Cardiac fibroblast (primary cell): Measurements from ENCODE around the gene RNU1-4.
A peak's percentile ranks its signal among the peaks of the same experiment; 100 is the strongest.
"Not testable (repeated sequence)": the region's sequence is repeated elsewhere in the genome, so short reads cannot be mapped to it uniquely, and the experiment has no call there.

Source experiments
- DNase-seq, 2 donors: peaks; one replicate each; pipeline versions ENCODE4 v3.0.0 to v3.0.0-alpha.2; 2010; ENCODE audit warnings: low read depth in 2 of 2
- H3K4me3 ChIP-seq, 2 donors: replicated peaks in 1 of 2; 1 replicate in 1 of 2; 2 replicates in 1 of 2; pipeline ENCODE4 v1.5.1; 2011; ENCODE audit warnings: low read depth in 2 of 2, low read length in 2 of 2, mild to moderate bottlenecking in 2 of 2, moderate library complexity in 1 of 2
- TF ChIP-seq, protein P1 (sequence below): IDR thresholded peaks from one replicate; pipeline ENCODE4 v1.5.1; 2011; ENCODE audit warnings: low read depth, mild to moderate bottlenecking, low read length, inconsistent platforms

The RNU1-4 gene

DNA sequence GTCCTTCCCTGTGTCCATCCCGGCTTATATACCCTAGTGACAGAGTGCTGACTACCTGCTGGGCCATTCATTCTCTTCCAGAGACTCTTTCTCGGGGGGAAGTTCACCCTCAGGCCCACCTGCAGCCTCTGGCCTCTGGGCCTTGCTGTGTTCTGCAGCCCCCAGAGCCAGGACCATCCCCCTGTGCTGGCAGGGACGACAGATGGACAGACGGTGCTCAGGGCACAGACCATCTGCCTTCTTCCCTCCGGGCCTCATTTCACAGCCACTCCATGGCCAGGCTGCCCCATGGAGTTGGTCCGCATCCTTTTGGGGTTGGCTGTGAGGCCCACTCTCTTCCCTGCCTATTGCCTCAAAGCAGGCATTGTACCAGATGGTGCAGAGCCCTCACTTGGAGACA is 34.0 kb upstream of the RNU1-4 start:
- DNase-seq, H3K4me3 ChIP-seq: not testable (repeated sequence)

DNA sequence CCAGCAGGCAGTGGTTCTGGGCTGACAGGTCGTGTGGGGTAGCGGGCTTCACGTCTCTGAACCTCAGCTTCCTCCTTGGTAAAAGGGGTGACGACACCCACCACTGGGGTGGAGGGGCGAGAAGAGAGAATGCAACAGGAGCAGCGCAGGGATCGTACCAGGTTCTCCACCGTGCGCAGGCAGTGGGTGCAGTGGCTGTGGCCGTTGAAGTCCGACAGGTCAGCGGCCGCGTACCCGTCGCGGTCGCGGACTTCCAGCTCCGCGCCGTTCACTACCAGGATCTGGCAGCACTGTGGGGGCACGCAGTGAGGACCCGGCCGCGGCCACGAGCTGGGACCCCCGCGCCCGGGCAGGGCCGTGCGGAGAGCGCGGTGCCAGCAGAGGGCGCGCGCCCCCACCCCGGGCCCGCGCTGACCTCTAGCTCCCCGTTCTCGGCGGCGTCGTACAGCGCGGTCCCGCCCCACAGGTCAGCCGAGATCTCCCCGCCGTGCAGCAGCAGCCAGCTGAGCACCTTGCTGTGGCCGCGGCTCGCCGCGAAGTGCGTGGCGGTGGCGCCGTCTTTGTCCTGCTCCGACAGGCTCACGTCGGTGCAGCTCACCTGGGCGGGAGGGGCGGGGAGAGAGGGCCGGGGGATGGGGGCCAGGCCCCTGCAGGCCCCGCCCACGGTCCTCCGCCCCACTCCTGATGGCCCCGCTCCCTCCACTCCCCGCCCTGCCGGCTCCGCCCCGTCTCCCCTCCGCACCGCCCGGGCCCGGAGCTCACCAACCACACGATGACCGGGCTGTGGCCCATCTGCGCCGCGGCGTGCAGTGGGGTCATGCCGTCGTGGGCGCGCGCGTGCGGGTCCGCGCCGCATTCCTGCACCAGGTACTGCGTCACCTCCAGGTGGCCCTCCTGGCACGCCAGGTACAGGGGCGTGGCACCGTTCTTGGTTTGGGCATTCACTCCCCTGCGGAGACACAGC is 32.9 kb upstream of the RNU1-4 start:
- not testable (repeated sequence) for DNase-seq, H3K4me3 ChIP-seq

DNA sequence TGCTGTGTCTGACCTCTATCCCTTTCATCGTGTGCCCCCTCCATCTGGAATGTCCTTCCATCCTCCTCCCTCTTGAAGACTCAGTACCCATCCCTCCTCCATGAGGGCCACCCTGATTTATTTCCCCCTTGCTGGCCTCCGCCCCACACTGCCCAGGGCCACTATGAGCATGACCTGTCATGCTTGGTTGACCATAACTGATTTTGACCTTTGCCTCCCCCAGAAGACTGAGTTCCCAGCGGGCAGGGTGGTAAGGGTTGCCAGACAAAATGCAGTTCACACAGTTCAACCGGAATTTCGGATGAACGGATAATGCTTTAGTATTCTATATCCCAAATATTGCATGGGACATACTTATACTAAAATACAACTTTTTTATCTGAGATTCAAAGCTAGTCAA is 31.6 kb upstream of the RNU1-4 start:
- DNase-seq, H3K4me3 ChIP-seq: not testable (repeated sequence)

DNA sequence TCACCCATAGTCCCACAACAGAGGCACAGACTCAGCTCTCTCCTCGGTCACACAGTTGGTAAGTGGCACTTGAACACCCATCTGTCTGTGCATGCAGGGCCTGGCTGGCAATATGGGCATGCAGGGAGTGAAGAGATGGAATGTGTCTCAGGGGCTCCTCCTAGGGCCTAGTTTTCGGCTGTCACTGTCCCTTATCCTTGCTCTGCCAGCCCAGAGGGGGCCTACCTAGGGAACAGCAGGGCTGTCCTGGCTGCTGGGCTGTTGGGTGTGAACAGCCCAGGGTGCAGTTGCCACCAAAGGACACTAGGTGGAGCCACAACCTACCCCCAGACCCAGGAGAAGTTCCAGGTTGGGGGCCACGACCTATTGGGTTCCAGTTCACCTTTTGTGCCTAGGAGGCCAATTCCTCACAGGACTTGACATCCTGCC is 30.6 kb upstream of the RNU1-4 start:
- H3K4me3 ChIP-seq, result not testable (repeated sequence)
- peak in 1 of 2 donors; percentile 28 for DNase-seq
- TF ChIP-seq, protein P1, sequence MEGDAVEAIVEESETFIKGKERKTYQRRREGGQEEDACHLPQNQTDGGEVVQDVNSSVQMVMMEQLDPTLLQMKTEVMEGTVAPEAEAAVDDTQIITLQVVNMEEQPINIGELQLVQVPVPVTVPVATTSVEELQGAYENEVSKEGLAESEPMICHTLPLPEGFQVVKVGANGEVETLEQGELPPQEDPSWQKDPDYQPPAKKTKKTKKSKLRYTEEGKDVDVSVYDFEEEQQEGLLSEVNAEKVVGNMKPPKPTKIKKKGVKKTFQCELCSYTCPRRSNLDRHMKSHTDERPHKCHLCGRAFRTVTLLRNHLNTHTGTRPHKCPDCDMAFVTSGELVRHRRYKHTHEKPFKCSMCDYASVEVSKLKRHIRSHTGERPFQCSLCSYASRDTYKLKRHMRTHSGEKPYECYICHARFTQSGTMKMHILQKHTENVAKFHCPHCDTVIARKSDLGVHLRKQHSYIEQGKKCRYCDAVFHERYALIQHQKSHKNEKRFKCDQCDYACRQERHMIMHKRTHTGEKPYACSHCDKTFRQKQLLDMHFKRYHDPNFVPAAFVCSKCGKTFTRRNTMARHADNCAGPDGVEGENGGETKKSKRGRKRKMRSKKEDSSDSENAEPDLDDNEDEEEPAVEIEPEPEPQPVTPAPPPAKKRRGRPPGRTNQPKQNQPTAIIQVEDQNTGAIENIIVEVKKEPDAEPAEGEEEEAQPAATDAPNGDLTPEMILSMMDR, result peak; percentile 55

DNA sequence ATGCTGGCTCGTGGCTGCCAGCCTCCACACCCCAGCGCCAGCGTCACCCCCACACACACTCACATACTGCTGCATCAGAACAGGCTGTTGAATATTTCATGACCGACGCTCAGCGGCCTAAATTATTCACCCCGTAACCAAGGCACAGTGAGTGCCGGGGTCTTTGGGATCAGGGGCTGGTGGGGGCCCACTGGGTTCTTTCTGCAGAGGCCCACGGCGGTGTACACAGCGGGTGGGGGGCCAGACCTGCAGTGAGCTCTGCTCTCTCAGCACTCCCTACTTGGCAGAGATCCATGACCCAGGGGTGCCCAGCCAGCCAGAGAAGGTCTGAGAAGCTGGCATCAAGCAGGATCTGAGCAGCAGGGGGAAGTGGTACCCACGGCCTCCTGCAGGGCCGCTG is 29.7 kb upstream of the RNU1-4 start:
- H3K4me3 ChIP-seq, DNase-seq: not testable (repeated sequence)

DNA sequence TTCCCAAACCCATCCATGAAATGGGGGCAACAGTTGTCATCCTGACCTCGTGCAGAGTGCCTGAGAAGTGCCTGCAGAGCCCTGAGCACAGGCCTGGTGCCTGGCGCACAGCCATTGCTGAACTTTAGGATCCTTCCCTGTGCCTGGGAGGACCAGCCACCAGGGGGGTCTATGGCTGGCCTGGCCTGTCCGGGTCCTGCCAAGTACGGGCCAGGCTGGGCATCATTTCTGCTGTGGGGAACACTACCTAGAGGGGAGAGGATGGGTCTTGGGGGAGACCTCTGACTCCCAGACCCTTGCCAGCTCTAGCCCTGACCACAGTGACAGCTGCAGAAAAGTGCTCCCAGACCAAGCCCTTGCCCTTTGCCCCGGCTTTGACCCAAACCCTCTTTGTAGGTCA is 28.2 kb upstream of the RNU1-4 start:
- H3K4me3 ChIP-seq, DNase-seq: not testable (repeated sequence)

DNA sequence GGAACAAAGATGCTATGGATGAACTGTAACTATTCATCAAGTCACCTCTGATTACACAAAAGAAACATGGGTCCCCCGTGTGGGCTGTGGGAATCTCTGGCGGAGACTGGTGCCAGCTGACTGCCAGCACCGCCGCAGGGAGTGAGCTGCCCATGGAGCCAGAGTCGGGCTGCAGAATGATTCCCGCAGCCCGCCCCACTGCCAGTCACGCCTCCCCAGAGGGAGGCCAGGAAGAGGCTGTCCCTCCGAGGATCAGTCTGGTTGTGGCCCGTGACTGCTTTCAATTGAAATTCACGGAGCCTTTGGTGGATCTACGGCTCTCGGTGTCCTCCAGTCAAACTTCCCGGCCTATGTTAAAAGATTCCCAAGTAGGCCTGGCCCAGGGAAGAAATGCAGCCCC is 27.7 kb upstream of the RNU1-4 start:
- DNase-seq, H3K4me3 ChIP-seq: not testable (repeated sequence)

DNA sequence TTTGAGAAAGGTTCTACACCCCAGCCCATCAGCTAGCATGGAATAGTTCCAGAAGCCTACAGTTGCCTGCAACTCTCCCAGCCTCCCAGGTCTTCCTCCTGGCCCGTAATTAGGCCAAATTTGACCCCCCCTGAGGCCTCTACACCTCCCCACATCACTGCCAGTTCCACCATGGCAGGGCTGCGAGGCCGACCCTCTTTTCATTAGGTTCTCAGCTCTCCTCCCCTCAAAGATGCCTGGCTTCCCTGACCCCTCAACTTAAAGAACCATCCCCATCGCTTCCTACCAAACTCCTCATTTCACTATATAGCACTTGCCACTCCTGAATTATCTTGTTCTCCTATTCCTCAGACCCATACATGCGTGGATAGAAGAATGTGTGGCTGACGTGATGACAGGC is 27.3 kb upstream of the RNU1-4 start:
- not testable (repeated sequence) for H3K4me3 ChIP-seq, DNase-seq

DNA sequence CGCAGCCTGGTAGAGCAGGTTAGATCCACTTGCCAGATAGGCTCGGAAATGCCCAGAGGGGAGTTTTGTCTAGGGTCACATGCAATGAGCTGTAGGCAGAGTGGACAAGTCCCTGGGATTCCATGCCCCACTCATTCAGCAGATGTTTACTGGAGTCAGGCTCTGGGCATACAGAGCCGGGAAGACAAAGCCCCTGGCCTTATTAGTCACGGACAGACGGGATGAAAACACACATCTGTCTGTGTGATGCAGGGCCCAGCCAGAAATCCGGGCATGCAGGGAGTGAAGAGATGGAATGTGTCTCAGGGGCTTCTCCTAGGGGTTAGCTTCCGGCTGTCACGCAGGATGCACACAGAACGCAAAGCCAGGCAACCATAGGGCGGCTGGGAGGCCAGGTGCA is 26.8 kb upstream of the RNU1-4 start:
- H3K4me3 ChIP-seq, DNase-seq: not testable (repeated sequence)

DNA sequence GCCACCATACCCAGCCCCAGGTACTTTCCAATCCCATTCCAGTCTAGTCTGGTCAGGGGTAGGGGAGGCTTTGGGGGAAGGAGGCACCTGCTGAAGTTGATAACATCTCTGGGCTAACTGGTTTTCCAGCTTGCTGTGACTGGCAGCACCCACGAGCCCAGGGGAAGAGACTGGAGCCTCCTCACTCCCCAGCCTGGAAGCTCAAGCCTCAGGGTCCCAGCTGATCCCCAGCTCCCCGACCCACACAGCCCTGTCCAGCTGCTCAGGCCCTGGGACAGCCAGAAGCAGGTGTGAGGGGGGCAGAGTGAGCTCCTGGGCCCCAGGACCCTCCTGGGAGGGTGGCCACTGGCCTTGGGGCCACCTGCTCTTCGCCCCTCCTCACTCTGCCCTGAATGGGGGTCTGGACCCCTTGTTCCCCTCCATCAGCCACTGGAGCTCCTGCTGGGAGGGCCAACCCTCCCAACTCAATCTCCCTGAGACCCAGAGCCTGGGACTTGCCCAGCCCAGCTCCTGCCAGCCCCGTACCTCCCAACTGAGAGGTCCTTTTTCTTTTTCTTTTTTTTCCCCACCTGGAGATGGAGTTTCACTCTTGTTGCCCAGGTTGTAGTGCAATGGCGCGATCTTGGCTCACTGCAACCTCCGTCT is 23.5 kb upstream of the RNU1-4 start:
- H3K4me3 ChIP-seq, result no peak overlapping the region
- no peak for DNase-seq
- TF ChIP-seq, protein P1, result no peak

DNA sequence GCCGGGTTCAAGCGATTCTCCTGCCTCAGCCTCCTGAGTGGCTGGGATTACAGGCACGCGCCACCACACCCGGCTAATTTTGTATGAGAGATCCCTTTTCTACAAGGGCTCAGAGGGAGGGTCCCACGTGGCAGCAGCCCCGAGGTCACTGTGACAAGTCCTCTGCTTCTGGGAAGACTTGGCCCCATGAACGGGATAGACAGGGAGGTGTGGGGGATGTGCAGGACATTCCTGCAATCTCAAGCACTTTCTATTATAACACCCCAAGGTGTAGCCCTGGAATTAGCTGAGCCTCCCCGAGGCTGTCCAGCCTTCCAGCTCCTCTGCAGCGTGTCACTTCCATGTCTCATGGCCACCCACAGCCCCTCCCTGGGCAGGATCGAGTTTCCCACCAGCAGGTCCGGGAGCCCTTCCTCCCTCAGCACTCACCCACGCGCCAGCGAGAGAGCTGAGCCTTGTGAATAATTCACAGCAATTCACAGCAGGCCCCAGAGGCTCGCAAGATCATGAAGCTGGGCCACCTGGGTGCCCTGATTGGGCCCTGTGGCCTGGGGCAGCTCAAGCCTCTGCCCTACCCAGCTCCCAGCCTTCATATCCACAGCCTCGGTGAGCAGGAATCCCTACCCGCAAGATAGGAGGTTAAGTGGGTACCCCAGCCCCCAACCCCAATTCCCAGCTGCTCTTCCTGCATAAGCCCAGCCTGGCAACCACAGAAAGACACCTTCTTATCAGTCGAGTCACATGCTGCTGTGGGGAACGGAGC is 22.8 kb upstream of the RNU1-4 start:
- H3K4me3 ChIP-seq, result no peak overlapping the region
- DNase-seq, result no peak
- TF ChIP-seq, protein P1, result no peak

DNA sequence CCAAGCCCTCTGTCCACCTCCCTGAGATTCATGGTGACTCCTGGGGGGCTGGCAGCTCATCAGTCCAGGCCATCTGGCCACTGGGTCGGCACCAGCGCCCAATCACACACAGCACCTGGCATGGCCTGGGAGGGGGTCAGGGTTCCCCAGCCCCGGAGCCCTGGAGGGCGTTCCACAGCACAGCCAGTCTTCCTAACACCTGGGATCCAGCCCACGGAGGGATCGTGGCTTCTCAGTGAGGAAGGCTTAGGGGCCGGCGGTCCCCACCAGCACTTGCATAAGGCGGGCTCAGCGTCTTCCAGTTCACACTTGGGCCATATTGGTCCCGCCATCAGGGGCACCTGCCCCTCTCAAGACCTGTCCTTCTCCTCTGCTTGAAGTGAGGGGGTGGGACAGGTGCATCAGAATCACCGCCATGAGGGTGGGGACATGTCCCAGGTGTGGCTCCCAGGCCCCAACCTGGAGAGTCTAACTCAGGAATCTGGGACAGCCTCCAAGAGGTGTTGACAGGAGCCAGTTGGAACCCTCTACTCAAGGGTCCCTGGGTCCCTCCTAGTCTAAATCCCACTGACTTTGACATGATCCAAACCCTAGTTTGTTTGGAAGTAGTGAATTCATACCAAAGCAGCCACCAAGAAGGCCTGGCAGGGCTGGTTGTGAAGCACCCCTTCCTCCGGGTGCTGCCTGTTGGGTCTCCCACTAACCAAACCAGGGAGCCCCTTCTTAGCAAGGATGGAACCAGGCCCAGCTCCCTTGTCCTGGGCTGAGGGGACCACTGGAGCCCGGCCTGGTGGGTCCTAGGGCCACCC is 22.0 kb upstream of the RNU1-4 start:
- DNase-seq, H3K4me3 ChIP-seq: not testable (repeated sequence)
